D721Med (cell line): ENCODE measurements around the gene CACNB2.

Experiments
- DNase-seq: peaks from one replicate; pipeline ENCODE4 v3.0.0; 2011; ENCODE audit warnings: low spot score; ENCODE audit not compliant: insufficient read length
- FAIRE-seq: peaks from 2 replicates; lab custom pipeline; 2011; peaks lifted over from hg19 to GRCh38; lab: Jason Lieb, UNC
- CTCF ChIP-seq: IDR thresholded peaks from 2 replicates; pipeline ENCODE4 v1.5.1; 2012; ENCODE audit warnings: mild to moderate bottlenecking, control low read depth; ENCODE audit not compliant: insufficient read depth; ENCODE audit errors: missing control alignments

Gene CACNB2

DNA sequence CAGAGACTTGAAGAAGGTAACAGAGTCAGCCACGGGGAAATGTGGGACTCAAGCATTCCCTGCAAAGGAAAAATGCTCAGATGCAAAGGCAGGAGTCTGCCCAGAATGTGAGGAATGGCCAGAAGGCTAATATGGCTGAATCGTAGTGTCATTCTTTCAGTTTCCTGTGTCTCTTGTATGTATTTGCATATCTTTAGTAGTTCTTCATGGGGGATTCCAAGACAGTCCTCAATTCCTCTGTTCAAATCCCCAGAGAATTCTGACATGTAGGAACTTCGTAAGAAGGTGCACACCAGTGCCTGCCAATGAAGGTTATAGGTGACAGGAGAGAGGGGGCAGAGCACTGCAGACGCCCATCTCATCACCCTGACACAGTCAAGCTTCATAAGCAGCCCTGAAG is 154.4 kb downstream of the CACNB2 start:
- no peak for FAIRE-seq
- no peak for TF ChIP-seq CTCF
- DNase-seq = no peak

GRCh38 chr10:18297659-18298058 is 157.4 kb downstream of the CACNB2 start:
- no peak for FAIRE-seq
- no peak for TF ChIP-seq CTCF
- no peak for DNase-seq

- TF ChIP-seq CTCF = no peak
- DNase-seq = no peak
- FAIRE-seq = no peak
Observed at GRCh38 chr10:18298256-18298655, 158.0 kb downstream of the CACNB2 start.

- no peak for TF ChIP-seq CTCF
- no peak for DNase-seq
Observed at GRCh38 chr10:18303851-18304801, 163.9 kb downstream of the CACNB2 start.

DNA sequence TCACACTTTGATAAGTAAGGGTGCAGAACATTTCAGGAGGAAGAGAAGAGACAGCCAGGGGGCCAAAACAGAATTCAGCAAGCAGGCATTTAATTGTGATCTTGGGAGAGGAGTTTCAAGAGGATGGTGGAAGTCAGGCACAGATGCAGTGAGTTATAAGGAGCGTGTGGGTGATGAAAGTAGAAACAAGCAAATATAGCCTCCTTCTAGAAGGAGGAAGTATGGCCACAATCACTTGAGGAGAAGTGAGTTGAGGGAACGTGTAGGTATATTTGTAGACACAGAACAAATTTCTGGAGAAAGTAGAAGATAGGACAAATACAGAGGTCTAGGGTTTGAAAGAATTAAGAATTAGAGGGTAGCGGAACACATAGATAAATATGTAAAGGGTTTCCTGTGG is 165.8 kb downstream of the CACNB2 start:
- TF ChIP-seq CTCF = no peak
- no peak for DNase-seq
- FAIRE-seq = no peak

More at GRCh38 chr10:18303851-18304801, 163.9 kb downstream of the CACNB2 start:
- FAIRE-seq = peak; percentile 46

DNA sequence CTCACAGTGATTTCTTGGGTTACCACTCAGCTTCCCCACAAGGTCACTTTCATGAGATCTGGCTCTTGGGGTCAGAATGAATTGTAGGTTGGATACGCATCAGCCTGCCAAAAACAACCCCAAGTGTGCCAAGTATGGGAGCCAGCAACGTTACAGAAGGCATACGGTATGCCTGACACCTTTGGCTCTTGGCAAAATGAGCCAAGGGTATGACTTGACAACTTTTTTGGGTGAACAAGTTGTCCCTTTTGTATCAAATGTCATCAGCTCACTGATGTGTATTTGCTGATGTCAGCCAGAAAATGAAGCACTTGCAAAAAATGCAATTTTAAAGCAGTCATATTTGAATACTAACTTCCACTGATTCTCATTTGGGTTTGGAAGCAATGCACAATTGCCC is 168.4 kb downstream of the CACNB2 start:
- no peak for TF ChIP-seq CTCF
- DNase-seq (no peak), FAIRE-seq (no peak)

DNA sequence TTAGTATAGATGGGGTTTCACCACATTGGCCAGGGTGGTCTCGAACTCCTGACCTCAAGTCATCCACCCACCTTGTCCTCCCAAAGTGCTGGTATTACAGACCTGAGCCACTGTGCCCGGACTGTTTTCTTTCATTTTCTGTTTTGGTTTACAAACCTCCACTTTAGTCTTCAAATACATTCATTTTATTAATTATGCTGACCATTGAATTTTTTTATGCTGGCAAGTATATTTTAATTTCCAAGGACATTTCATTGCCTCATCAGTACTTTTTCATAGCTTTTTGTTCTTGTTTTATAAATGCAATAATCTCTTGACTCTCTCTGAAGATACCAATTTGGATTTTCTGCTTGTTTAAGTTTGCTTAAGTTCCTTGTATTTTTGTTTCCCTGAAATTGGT is 170.5 kb downstream of the CACNB2 start:
- FAIRE-seq (no peak), DNase-seq (no peak)
- no peak for TF ChIP-seq CTCF
